ENCODE results near the gene GYS1. TPM values are rescaled to one million over a fixed set of nuclear protein-coding genes. Genes with fewer than 3 reads are reported as not detected.

Gene GYS1
- total RNA-seq, 4 donors from 2014 or later: 110 to 221 (median 126) TPM

- H3K9me3 ChIP-seq: no peaks in the 10 kb centered on the region
- peak overlapping the region; percentile 89 to 100 (median 98) for H3K27ac ChIP-seq
- no peak overlapping the region for H3K4me3 ChIP-seq
- TF ChIP-seq POLR2A (IDR thresholded peaks at IDR 0.05) (no peak), CTCF (IDR thresholded peaks at IDR 0.05 in 4 of 5, conservative IDR thresholded peaks at IDR 0.05 in 1 of 5) (no peak)
- H3K36me3 ChIP-seq: peaks cover 0 to 63% of the 10 kb centered on the region in 2 donors
- ATAC-seq (no peak), DNase-seq (no peak)
- H3K27me3 ChIP-seq: no peaks in the 10 kb centered on the region
- in situ Hi-C loops (cut with MboI; ENCODE audit: low sequenced_read_pairs in 4 of 4): loop anchor here in 2 of 4 donors (10.0 to 25.0 kb wide), 3 partner anchors 95 to 185 kb away; partner anchors contain the start of genes PPP1R15A (in 2 of the 2) and PLEKHA4 (in 1 of the 2)
- intact Hi-C loops (cut with DNase I; ENCODE audit: low total_unique reads): loop anchor here (5.0 kb wide), 1 partner anchor 172 kb away; no protein-coding TSS in a partner anchor
- peaks cover 20 to 32% of the 10 kb centered on the region in 2 donors for H3K4me1 ChIP-seq
Observed at GRCh38 chr19:48969276-48970138, 23.6 kb downstream of the GYS1 start.

GRCh38 chr19:48968813-48969218 is 24.3 kb downstream of the GYS1 start:
- intact Hi-C loops (cut with DNase I; ENCODE audit: low total_unique reads) (loop anchor here (5.0 kb wide), 1 partner anchor 172 kb away; no protein-coding TSS in a partner anchor), in situ Hi-C loops (cut with MboI; ENCODE audit: low sequenced_read_pairs in 4 of 4) (loop anchor here in 2 of 4 donors (10.0 to 25.0 kb wide), 2 partner anchors 94 to 107 kb away; partner anchors contain the start of genes PPP1R15A (in 2 of the 2) and PLEKHA4 (in 1 of the 2))
- Histone ChIP-seq H3K36me3 (peaks cover 0 to 56% of the 10 kb centered on the region in 2 donors), H3K4me3 (no peak overlapping the region), H3K27ac (peak overlapping the region; percentile 89 to 99 (median 98)), H3K9me3 (no peaks in the 10 kb centered on the region), H3K4me1 (peaks cover 27 to 39% of the 10 kb centered on the region in 2 donors), H3K27me3 (no peaks in the 10 kb centered on the region)
- DNase-seq: peak in 1 of 2 donors; percentile 28
- no peak for ATAC-seq
- no peak for TF ChIP-seq POLR2A (IDR thresholded peaks at IDR 0.05)
- TF ChIP-seq CTCF (IDR thresholded peaks at IDR 0.05 in 4 of 5, conservative IDR thresholded peaks at IDR 0.05 in 1 of 5): no peak

GRCh38 chr19:48968179-48968661 is 24.9 kb downstream of the GYS1 start:
- no peaks in the 10 kb centered on the region for H3K27me3 ChIP-seq
- intact Hi-C loops (cut with DNase I; ENCODE audit: low total_unique reads): loop anchor here (5.0 kb wide), 1 partner anchor 171 kb away; no protein-coding TSS in a partner anchor
- in situ Hi-C loops (cut with MboI; ENCODE audit: low sequenced_read_pairs in 4 of 4): loop anchor here in 2 of 4 donors (10.0 to 25.0 kb wide), 2 partner anchors 93 to 106 kb away; partner anchors contain the start of genes PPP1R15A (in 2 of the 2) and PLEKHA4 (in 1 of the 2)
- ATAC-seq (no peak), DNase-seq (peak in 1 of 2 donors; percentile 31)
- H3K27ac ChIP-seq: peak overlapping the region; percentile 89 to 99 (median 98)
- peaks cover 0 to 50% of the 10 kb centered on the region in 2 donors for H3K36me3 ChIP-seq
- no peaks in the 10 kb centered on the region for H3K9me3 ChIP-seq
- no peak overlapping the region for H3K4me3 ChIP-seq
- TF ChIP-seq CTCF (IDR thresholded peaks at IDR 0.05 in 4 of 5, conservative IDR thresholded peaks at IDR 0.05 in 1 of 5) (no peak), POLR2A (IDR thresholded peaks at IDR 0.05) (no peak)
- peaks cover 33 to 45% of the 10 kb centered on the region in 2 donors for H3K4me1 ChIP-seq

GRCh38 chr19:48967346-48968178 is 25.5 kb downstream of the GYS1 start:
- intact Hi-C loops (cut with DNase I; ENCODE audit: low total_unique reads): loop anchor here (5.0 kb wide), 1 partner anchor 170 kb away; no protein-coding TSS in a partner anchor

More at GRCh38 chr19:48967346-48968178, 25.5 kb downstream of the GYS1 start:
- H3K36me3 ChIP-seq: peaks cover 0 to 43% of the 10 kb centered on the region in 2 donors
- no peaks in the 10 kb centered on the region for H3K9me3 ChIP-seq
- in situ Hi-C loops (cut with MboI; ENCODE audit: low sequenced_read_pairs in 4 of 4): loop anchor here in 2 of 4 donors (10.0 to 25.0 kb wide), 2 partner anchors 93 to 105 kb away; partner anchors contain the start of genes PPP1R15A (in 2 of the 2) and PLEKHA4 (in 1 of the 2)
- no peaks in the 10 kb centered on the region for H3K27me3 ChIP-seq
- DNase-seq: peak; percentile 52 to 56
- peak overlapping the region; percentile 89 to 99 (median 98) for H3K27ac ChIP-seq
- H3K4me3 ChIP-seq: peak overlapping the region in 3 of 4 donors; percentile 2 to 96 (median 95)
- peak in 1 of 2 donors; percentile 13 for TF ChIP-seq POLR2A (IDR thresholded peaks at IDR 0.05)
- no peak for TF ChIP-seq CTCF (IDR thresholded peaks at IDR 0.05 in 4 of 5, conservative IDR thresholded peaks at IDR 0.05 in 1 of 5)
- peaks cover 35 to 48% of the 10 kb centered on the region in 2 donors for H3K4me1 ChIP-seq
- no peak for ATAC-seq

All from gastrocnemius medialis (tissue), 4 donors.